Measurements from ENCODE around the gene C1orf174. TPM values are rescaled to one million over a fixed set of nuclear protein-coding genes. Genes with fewer than 3 reads are reported as not detected.

C1orf174 gene
- total and polyA plus RNA-seq, 2 of the 4 experiments (the other 2 are of a cell fraction): 26.7 to 45.7 TPM

DNA sequence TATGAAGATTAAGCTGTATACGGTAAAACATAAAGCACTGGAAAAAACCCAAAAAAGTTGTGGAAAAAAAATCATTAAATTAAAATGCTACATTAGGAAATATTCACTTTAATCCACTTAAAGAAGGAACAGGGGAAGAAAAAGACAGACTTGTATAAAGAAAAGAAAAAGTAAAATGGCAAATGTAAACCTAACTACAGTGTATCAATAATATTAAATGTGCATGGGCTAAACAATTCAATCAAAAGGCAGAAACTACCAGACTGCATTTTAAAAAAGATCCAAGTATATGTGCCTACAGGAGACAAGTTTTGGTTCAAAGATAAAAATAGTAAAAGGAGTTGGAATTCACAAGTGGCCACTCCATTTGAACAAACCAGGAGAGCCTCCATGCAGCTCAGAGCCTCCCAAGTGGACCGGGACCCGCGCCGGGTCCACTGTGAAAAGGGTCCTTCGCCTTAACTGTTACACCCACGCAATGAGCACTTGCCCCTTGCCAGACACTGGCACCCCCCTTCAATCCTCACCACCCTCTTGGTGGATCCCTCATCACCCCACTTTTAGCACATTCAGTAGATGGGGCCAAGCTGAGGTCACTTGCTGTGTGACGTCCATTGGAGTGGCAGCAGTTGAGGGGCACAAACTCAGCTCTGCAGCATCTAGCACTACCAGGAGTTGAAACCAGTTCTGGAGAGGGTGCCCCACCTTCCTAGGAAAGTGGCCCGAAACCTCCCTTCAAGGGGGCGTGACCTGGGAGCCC lies 898 bp downstream of the C1orf174 start:
- no peak for TF ChIP-seq CEBPB (IDR thresholded peaks at IDR 0.05; ENCODE audit: low read depth, low read length)
- TF ChIP-seq POLR2A (IDR thresholded peaks at IDR 0.05; ENCODE audit: low read depth, low read length): no peak
- TF ChIP-seq RFX5 (IDR thresholded peaks at IDR 0.05; ENCODE audit: low read depth, low read length): no peak
- TF ChIP-seq, protein P1, sequence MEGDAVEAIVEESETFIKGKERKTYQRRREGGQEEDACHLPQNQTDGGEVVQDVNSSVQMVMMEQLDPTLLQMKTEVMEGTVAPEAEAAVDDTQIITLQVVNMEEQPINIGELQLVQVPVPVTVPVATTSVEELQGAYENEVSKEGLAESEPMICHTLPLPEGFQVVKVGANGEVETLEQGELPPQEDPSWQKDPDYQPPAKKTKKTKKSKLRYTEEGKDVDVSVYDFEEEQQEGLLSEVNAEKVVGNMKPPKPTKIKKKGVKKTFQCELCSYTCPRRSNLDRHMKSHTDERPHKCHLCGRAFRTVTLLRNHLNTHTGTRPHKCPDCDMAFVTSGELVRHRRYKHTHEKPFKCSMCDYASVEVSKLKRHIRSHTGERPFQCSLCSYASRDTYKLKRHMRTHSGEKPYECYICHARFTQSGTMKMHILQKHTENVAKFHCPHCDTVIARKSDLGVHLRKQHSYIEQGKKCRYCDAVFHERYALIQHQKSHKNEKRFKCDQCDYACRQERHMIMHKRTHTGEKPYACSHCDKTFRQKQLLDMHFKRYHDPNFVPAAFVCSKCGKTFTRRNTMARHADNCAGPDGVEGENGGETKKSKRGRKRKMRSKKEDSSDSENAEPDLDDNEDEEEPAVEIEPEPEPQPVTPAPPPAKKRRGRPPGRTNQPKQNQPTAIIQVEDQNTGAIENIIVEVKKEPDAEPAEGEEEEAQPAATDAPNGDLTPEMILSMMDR (conservative IDR thresholded peaks at IDR 0.05; ENCODE audit: low read depth, low read length): no peak
- TF ChIP-seq, protein P2, sequence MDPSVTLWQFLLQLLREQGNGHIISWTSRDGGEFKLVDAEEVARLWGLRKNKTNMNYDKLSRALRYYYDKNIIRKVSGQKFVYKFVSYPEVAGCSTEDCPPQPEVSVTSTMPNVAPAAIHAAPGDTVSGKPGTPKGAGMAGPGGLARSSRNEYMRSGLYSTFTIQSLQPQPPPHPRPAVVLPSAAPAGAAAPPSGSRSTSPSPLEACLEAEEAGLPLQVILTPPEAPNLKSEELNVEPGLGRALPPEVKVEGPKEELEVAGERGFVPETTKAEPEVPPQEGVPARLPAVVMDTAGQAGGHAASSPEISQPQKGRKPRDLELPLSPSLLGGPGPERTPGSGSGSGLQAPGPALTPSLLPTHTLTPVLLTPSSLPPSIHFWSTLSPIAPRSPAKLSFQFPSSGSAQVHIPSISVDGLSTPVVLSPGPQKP (IDR thresholded peaks at IDR 0.05; ENCODE audit: borderline replicate concordance, low read depth, low read length): no peak
- BruUV-seq (replicated peaks): no TSS peak
- H3K4me1 ChIP-seq (ENCODE audit: control insufficient read depth, insufficient read depth, low read length): peaks cover 14% of the 10 kb centered on the region
- H3K27me3 ChIP-seq (ENCODE audit: control insufficient read depth, insufficient read depth, low read length): no peaks in the 10 kb centered on the region
- 0 out of 2 replicates have a peak, but pooled peaks cover 4% of the 10 kb centered on the region for H3K36me3 ChIP-seq (ENCODE audit: control insufficient read depth, insufficient read depth, low read length)
- H3K79me1 ChIP-seq (ENCODE audit: low read depth in 1 of 2, low read length in 2 of 2): peaks cover 5 to 30% of the 10 kb centered on the region in 2 experiments; a peak in 3 of 4 replicates
- no peak overlapping the region for H3K18ac ChIP-seq (ENCODE audit: low read depth, low read length)
- no peak overlapping the region; the same call in 1 of the 2 replicates for H4K5ac ChIP-seq (ENCODE audit: low read depth, low read length)
- peak overlapping the region; percentile 81; the same call in 1 of the 2 replicates for H2AK5ac ChIP-seq (ENCODE audit: low read depth, low read length)
- in situ Hi-C loops (cut with MboI; ENCODE audit: low sequenced_read_pairs): no loop called here
- 0 out of 2 replicates have a peak overlapping the region, but pooled peaks have one; percentile 57 for H3K14ac ChIP-seq (replicated peaks; ENCODE audit: low read depth, low read length)
- ChIA-PET POLR2A (ENCODE audit: unreplicated experiment) (no interaction called here), CTCF (no interaction called here)
- H3K4me3 ChIP-seq (ENCODE audit: insufficient read depth, low read depth, low read length): peak overlapping the region; percentile 60
- peak overlapping the region; percentile 61 for H3K27ac ChIP-seq (ENCODE audit: insufficient read depth, low read length)
- no peak overlapping the region for H2BK120ac ChIP-seq (ENCODE audit: low read depth, low read length)
- ATAC-seq (ENCODE audit: low read depth): no peak
- no peak overlapping the region for H2BK5ac ChIP-seq (ENCODE audit: low read depth, low read length, poor library complexity, severe bottlenecking)
- H4K91ac ChIP-seq (ENCODE audit: insufficient read depth, low read depth, low read length): no peak overlapping the region
- peaks cover 9% of the 10 kb centered on the region; the same call in 1 of the 2 replicates for H3K9me1 ChIP-seq (ENCODE audit: insufficient read depth, low read length)
- no peaks in the 10 kb centered on the region for H3K9me3 ChIP-seq (ENCODE audit: control insufficient read depth, insufficient read depth, low read length)
- H3K4ac ChIP-seq (ENCODE audit: low read depth, low read length): peak overlapping the region; percentile 50
- intact Hi-C loops (cut with micrococcal nuclease): no loop called here
- no CpG with 5 or more reads among the region's 10 CpGs for WGBS, 2 experiments (ENCODE audit: extremely low coverage in 2 of 2, insufficient read length in 1 of 2)
- dilution Hi-C loops (cut with HindIII; ENCODE audit: low sequenced_read_pairs, unreplicated experiment): no loop called here
- peak overlapping the region; percentile 4; the same call in 1 of the 2 replicates for H3K23ac ChIP-seq (ENCODE audit: low read depth, low read length)
- H4K8ac ChIP-seq (ENCODE audit: low read depth in 2 of 2, low read length in 2 of 2): peak overlapping the region in 1 of 2 experiments; percentile 56; a peak in 1 of 4 replicates
- no peak overlapping the region for H3K56ac ChIP-seq (ENCODE audit: extremely low read depth, insufficient read depth, low read length)
- H2BK15ac ChIP-seq (ENCODE audit: low read depth, low read length): no peak overlapping the region
- H2BK20ac ChIP-seq (ENCODE audit: low read depth, low read length): no peak overlapping the region
- peak overlapping the region; percentile 85 for H3K4me2 ChIP-seq (ENCODE audit: low read depth, low read length)
- H4K20me1 ChIP-seq (ENCODE audit: insufficient read depth, low read length): peaks cover 22% of the 10 kb centered on the region
- peak overlapping the region; percentile 95 for H2AK9ac ChIP-seq (replicated peaks; ENCODE audit: low read depth, low read length, poor library complexity)
- H3K9ac ChIP-seq (ENCODE audit: low read depth, low read length): peak overlapping the region; percentile 62
- peak overlapping the region; percentile 100 for H2AFZ ChIP-seq (replicated peaks; ENCODE audit: low read length, poor library complexity)
- no peak for DNase-seq

Measured in IMR-90 (cell line).